Liver (tissue), 9 donors: ENCODE results near the gene SAFB. TPM values are rescaled to one million over a fixed set of nuclear protein-coding genes. Genes with fewer than 3 reads are reported as not detected.
"Not testable (repeated sequence)": the region's sequence is repeated elsewhere in the genome, so short reads cannot be mapped to it uniquely, and the experiment has no call there.

ENCODE experiments used
- DNase-seq: peaks from one replicate; pipeline ENCODE4 v3.0.0-alpha.2; 2017; ENCODE audit warnings: low spot score
- H3K27ac ChIP-seq, 2 donors: one replicate each; pipeline ENCODE4 v1.7.0; 2013; ENCODE audit warnings: inconsistent platforms in 2 of 2, low read length in 2 of 2, control low read depth in 1 of 2, low read depth in 1 of 2, mild to moderate bottlenecking in 1 of 2
- H3K27me3 ChIP-seq, 4 donors: one replicate each; pipeline versions ENCODE4 v1.6.1 to v1.7.0; 2013; ENCODE audit warnings: low read length in 3 of 4, inconsistent platforms in 1 of 4, mild to moderate bottlenecking in 1 of 4, moderate library complexity in 1 of 4; ENCODE audit not compliant: control insufficient read depth in 4 of 4, insufficient read depth in 4 of 4
- H3K36me3 ChIP-seq, 4 donors: one replicate each; pipeline versions ENCODE4 v1.6.1 to v1.7.0; 2013; ENCODE audit warnings: low read length in 3 of 4, mild to moderate bottlenecking in 3 of 4, low read depth in 1 of 4, moderate library complexity in 1 of 4; ENCODE audit not compliant: control insufficient read depth in 4 of 4, insufficient read depth in 3 of 4
- H3K4me1 ChIP-seq, 4 donors: one replicate each; pipeline versions ENCODE4 v1.6.1 to v1.7.0; 2013; ENCODE audit warnings: low read length in 3 of 4, mild to moderate bottlenecking in 3 of 4, moderate library complexity in 1 of 4; ENCODE audit not compliant: control insufficient read depth in 4 of 4, insufficient read depth in 4 of 4
- H3K4me3 ChIP-seq, 3 donors: one replicate each; pipeline versions ENCODE4 v1.6.1 to v1.7.0; 2013; ENCODE audit warnings: low read length in 3 of 3, control low read depth in 1 of 3, low read depth in 1 of 3, mild to moderate bottlenecking in 1 of 3
- H3K9ac ChIP-seq, 2 donors: one replicate each; pipeline ENCODE4 v1.7.0; 2013; ENCODE audit warnings: low read length in 2 of 2, mild to moderate bottlenecking in 2 of 2, moderate library complexity in 2 of 2, control low read depth in 1 of 2, low read depth in 1 of 2
- H3K9me3 ChIP-seq, 4 donors: one replicate each; pipeline versions ENCODE4 v1.6.1 to v1.7.0; 2013; ENCODE audit warnings: low read length in 3 of 4; ENCODE audit not compliant: control insufficient read depth in 4 of 4
- EGR1 ChIP-seq, 2 donors: IDR thresholded peaks; 2 replicates each; pipeline ENCODE4 v1.6.1; 2016 to 2018; ENCODE audit warnings: antibody characterized with exemption in 2 of 2, low read depth in 2 of 2
- FOXA1 ChIP-seq: IDR thresholded peaks from 2 replicates; pipeline ENCODE4 v1.6.1; 2016; ENCODE audit warnings: antibody characterized with exemption
- FOXA2 ChIP-seq: IDR thresholded peaks from 2 replicates; pipeline ENCODE4 v1.6.1; 2016; ENCODE audit warnings: antibody characterized with exemption
- GABPA ChIP-seq, 2 donors: IDR thresholded peaks in 1 of 2; conservative IDR thresholded peaks in 1 of 2; 2 replicates each; pipeline ENCODE4 v1.6.1; 2016; ENCODE audit warnings: antibody characterized with exemption in 2 of 2, mild to moderate bottlenecking in 1 of 2, moderate library complexity in 1 of 2
- HNF4A ChIP-seq, 2 donors: conservative IDR thresholded peaks; 2 replicates each; pipeline ENCODE4 v1.6.1; 2016; ENCODE audit warnings: antibody characterized with exemption in 2 of 2, mild to moderate bottlenecking in 2 of 2
- HNF4G ChIP-seq: IDR thresholded peaks from 2 replicates; pipeline ENCODE4 v1.6.1; 2016; ENCODE audit warnings: antibody characterized with exemption
- JUND ChIP-seq, 2 donors: IDR thresholded peaks; 2 replicates each; pipeline ENCODE4 v1.6.1; 2016; ENCODE audit warnings: antibody characterized with exemption in 2 of 2
- NR2F2 ChIP-seq: IDR thresholded peaks from 2 replicates; pipeline ENCODE4 v1.6.1; 2016; ENCODE audit warnings: antibody characterized with exemption
- RAD21 ChIP-seq, 2 donors: IDR thresholded peaks; 2 replicates each; pipeline ENCODE4 v1.6.1; 2016; ENCODE audit warnings: antibody characterized with exemption in 2 of 2, mild to moderate bottlenecking in 2 of 2
- RXRA ChIP-seq, 2 donors: IDR thresholded peaks; 2 replicates each; pipeline ENCODE4 v1.6.1; 2017 to 2018; ENCODE audit warnings: antibody characterized with exemption in 2 of 2, mild to moderate bottlenecking in 1 of 2
- SP1 ChIP-seq: IDR thresholded peaks from 2 replicates; pipeline ENCODE4 v1.6.1; 2018; ENCODE audit warnings: antibody characterized with exemption, mild to moderate bottlenecking
- YY1 ChIP-seq: IDR thresholded peaks from 2 replicates; pipeline ENCODE4 v1.6.1; 2016; ENCODE audit warnings: antibody characterized with exemption, mild to moderate bottlenecking
- WGBS: extraction: QIAGEN DNeasy Blood & Tissue Kit; methylation state at CpG from one replicate; pipeline ENCODE4 v1.1.7; 2013; 5-methylcytosine and 5-hydroxymethylcytosine counted together
- polyA plus RNA-seq, 2 donors: library from polyadenylated mRNA; stranded (reverse) in 1 of 2; unstranded in 1 of 2; fragments of 200-250 nt in 1 of 2; fragments of >200 nt in 1 of 2; fragmentation: Nextera tagmentation in 1 of 2; extraction: Ambion mirVana in 1 of 2; gene quantifications; one replicate each; pipeline versions ENCODE4 v1.2.1 to v1.2.3, GENCODE V29; 2013 to 2015
- total RNA-seq, 2 donors: library from RNA; depleted of rRNA; stranded (reverse); fragments of >200 nt; gene quantifications; one replicate each; pipeline ENCODE4 v1.2.3, GENCODE V29; 2014
- TF ChIP-seq, protein P1 (sequence below): IDR thresholded peaks from 2 replicates; pipeline ENCODE4 v1.6.1; 2016; ENCODE audit warnings: antibody characterized with exemption
- TF ChIP-seq, protein P2 (sequence below): IDR thresholded peaks from 2 replicates; pipeline ENCODE4 v1.6.1; 2016; ENCODE audit warnings: antibody characterized with exemption, mild to moderate bottlenecking
- TF ChIP-seq, protein P3 (sequence below): IDR thresholded peaks from 2 replicates; pipeline ENCODE4 v1.6.1; 2016; ENCODE audit warnings: antibody characterized with exemption
- donor health status: healthy.
- donor health status: healthy.
- donor health status: healthy.
- donor health status: healthy.
- donor health status: healthy.

The SAFB gene
- total and polyA plus RNA-seq, 4 donors = 16.5 to 65.0 (median 38.5) TPM

DNA sequence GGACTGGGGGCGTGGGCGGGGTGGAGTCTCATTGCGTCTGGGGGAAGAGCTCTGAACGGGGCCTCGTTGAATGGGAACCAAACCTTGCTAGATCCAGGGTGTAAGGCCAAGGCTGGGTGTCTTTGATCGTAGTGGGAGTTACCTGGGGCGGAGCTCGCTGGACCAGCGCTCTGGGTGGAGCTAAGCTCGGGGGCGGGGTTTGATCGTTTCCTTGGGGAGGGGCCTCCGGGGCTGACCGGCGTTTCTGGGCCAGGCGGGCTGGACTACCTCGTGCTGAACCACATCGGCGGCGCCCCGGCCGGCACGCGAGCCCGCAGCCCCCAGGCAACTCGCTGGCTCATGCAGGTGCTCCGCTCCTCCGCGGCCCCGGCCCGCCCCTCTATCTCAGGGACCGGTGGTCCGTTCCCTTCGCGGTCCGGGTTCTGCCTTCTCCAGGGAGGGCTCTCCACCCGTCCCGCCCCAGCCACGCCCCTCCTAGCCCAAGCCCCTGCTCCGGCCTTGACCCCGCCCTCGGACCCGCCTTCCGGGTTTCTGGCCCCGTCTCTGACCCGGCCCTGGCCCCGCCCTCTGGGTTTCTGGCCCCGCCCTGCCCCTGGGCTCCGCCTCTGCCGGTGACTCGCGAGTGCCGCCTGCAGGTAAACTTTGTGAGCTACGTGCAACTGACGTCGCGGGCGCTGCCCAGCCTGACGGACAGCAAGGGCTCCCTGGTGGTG, 63.9 kb downstream of the SAFB start (continued):
- peak; percentile 46 to 62 for TF ChIP-seq RXRA (IDR thresholded peaks at IDR 0.05)
- TF ChIP-seq HNF4G = no peak
- peak; percentile 43 to 69 for TF ChIP-seq RAD21 (IDR thresholded peaks at IDR 0.05)
- TF ChIP-seq, protein P1, sequence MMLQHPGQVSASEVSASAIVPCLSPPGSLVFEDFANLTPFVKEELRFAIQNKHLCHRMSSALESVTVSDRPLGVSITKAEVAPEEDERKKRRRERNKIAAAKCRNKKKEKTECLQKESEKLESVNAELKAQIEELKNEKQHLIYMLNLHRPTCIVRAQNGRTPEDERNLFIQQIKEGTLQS = no peak
- TF ChIP-seq SP1 = peak; percentile 79
- TF ChIP-seq HNF4A (conservative IDR thresholded peaks at IDR 0.05) = peak; percentile 33 to 59
- peak; percentile 66 for TF ChIP-seq NR2F2
- no peak for TF ChIP-seq JUND (IDR thresholded peaks at IDR 0.05)

DNA sequence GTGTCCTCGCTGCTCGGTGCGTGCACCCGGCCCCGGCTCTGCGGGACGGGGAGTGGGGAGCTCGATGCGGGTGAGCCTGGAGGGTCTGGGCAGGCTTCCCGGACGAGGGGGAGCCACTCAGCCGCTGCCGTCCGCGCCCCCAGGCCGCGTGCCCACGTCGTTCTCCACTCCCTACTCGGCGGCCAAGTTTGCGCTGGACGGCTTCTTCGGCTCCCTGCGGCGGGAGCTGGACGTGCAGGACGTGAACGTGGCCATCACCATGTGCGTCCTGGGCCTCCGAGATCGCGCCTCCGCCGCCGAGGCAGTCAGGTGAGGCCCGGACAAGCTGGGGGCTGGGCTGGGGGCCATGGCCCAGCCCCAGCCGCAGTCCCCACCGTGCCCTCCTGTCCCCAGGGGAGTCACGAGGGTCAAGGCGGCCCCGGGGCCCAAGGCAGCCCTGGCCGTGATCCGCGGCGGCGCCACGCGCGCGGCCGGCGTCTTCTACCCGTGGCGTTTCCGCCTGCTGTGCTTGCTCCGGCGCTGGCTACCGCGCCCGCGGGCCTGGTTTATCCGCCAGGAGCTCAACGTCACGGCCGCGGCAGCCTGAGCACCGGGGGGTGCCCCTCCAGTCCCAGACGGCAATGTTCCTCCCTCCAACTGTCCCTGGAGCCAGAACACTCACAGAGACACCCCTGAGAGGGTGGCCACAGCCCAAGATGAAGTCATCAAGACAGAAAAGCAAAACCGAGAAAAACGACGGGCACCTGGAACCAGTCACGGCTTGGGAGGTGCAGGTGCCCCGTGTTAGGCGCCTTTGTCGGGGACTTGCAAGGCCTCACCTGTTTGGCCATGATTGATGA, 64.7 kb downstream of the SAFB start:
- Histone ChIP-seq H3K27ac (peak overlapping the region in 1 of 2 donors; percentile 72), H3K4me1 (peaks cover 6 to 27% (median 14%) of the 10 kb centered on the region in 4 donors), H3K4me3 (no peak overlapping the region), H3K9ac (no peak overlapping the region), H3K36me3 (peaks cover 4 to 9% (median 7%) of the 10 kb centered on the region in 4 donors), H3K27me3 (no peaks in the 10 kb centered on the region), H3K9me3 (no peaks in the 10 kb centered on the region)
- TF ChIP-seq FOXA2 = no peak
- TF ChIP-seq JUND (IDR thresholded peaks at IDR 0.05) = no peak
- no peak for TF ChIP-seq RXRA (IDR thresholded peaks at IDR 0.05)
- 57% methylated on average over 76 of the region's 76 CpGs for WGBS
- no peak for DNase-seq

DNA sequence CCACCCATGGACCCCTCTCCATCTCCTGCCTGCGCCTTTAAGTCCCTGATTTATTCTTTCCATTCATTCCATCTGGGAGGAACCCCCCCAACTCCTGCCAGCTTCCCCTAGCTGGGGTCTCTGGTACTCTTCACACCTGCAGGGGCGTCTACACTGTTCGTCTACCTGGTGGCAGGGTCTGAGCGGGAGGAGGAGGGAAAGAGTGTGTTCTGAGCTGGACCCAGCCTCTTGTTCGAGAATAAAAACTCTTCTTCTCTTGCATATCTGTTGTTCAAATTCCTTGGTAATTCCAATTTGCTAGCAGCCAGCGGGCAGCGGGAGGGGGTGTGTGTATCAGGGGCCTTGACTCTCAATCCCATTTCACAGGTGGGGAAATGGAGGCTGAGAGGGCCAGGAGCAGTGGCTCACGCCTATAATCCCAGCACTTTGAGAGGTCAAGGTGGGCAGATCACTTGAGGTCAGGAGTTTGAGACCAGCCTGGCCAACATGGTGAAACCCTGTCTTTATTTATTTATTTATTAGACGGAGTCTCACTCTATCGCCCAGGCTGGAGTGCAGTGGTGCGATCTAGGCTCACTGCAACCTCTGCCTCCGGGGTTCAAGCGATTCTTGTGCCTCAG, 65.5 kb downstream of the SAFB start:
- DNase-seq, H3K9ac ChIP-seq, H3K4me3 ChIP-seq, H3K27ac ChIP-seq, H3K9me3 ChIP-seq, H3K27me3 ChIP-seq: not testable (repeated sequence)
- WGBS = 93% methylated on average over 13 of the region's 13 CpGs
- peaks cover 6 to 17% (median 10%) of the 10 kb centered on the region in 4 donors for H3K36me3 ChIP-seq
- peaks cover 6 to 27% (median 14%) of the 10 kb centered on the region in 4 donors for H3K4me1 ChIP-seq

DNA sequence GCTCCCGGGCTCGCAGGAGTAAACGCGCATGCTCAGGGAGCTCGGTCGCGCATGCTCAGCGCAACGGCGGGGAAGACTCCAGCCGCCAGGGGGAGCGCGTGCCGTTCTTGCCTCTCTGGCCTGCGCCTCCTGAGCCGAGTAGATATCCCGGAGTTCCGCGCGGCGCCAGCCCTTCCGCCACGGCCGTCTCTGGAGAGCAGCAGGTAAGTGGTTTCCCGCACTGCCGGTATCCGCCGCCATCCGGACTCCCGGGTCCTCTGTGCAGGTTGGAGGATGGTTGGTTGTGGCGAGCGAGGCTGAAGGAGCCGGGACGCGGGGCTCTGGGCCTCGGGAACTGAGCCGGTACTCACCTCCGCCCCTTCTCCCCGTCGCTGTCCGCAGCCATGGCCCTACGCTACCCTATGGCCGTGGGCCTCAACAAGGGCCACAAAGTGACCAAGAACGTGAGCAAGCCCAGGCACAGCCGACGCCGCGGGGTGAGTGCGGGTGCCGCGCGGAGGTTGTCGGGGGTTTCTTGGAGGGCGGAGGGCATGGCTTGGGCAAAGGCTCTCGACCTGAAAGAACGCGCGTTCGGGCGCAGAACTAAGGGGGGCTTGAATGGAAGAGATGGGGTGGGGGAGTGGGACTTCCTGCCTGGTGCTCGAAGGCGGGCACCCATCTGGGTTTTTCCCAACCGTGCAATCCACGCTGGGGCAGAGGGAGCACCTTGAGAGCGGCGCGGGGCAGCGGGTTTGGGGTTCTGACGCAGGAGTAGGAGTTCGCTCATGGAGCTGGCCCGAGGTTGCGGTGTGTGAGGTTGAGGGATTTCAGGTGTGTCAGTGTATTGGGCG, 67.5 kb downstream of the SAFB start, which contains the start of gene RPL36:
Gene RPL36, plus strand, starts transcription at position 171 of the 830 bp plus-strand sequence. Its CDS starts 213 bp downstream, at position 384.
- peak within 1 kb of the TSS; percentile 29 to 85 for H3K9ac ChIP-seq
- H3K27ac ChIP-seq = peak within 1 kb of the TSS; percentile 75 to 82
- under 1% methylated on average over 73 of the region's 73 CpGs for WGBS
- peak within 1 kb of the TSS; percentile 66 to 88 (median 82) for H3K4me3 ChIP-seq
- H3K9me3 ChIP-seq = no peaks in the 10 kb centered on the region
- peaks cover 6 to 27% (median 14%) of the 10 kb centered on the region in 4 donors for H3K4me1 ChIP-seq
- peaks cover 11 to 37% (median 16%) of the 10 kb centered on the region in 4 donors for H3K36me3 ChIP-seq
- H3K27me3 ChIP-seq = no peaks in the 10 kb centered on the region
- DNase-seq = peak; percentile 100
- peak; percentile 63 for TF ChIP-seq FOXA1
- TF ChIP-seq, protein P2, sequence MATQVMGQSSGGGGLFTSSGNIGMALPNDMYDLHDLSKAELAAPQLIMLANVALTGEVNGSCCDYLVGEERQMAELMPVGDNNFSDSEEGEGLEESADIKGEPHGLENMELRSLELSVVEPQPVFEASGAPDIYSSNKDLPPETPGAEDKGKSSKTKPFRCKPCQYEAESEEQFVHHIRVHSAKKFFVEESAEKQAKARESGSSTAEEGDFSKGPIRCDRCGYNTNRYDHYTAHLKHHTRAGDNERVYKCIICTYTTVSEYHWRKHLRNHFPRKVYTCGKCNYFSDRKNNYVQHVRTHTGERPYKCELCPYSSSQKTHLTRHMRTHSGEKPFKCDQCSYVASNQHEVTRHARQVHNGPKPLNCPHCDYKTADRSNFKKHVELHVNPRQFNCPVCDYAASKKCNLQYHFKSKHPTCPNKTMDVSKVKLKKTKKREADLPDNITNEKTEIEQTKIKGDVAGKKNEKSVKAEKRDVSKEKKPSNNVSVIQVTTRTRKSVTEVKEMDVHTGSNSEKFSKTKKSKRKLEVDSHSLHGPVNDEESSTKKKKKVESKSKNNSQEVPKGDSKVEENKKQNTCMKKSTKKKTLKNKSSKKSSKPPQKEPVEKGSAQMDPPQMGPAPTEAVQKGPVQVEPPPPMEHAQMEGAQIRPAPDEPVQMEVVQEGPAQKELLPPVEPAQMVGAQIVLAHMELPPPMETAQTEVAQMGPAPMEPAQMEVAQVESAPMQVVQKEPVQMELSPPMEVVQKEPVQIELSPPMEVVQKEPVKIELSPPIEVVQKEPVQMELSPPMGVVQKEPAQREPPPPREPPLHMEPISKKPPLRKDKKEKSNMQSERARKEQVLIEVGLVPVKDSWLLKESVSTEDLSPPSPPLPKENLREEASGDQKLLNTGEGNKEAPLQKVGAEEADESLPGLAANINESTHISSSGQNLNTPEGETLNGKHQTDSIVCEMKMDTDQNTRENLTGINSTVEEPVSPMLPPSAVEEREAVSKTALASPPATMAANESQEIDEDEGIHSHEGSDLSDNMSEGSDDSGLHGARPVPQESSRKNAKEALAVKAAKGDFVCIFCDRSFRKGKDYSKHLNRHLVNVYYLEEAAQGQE = peak; percentile 96
- TF ChIP-seq GABPA (IDR thresholded peaks at IDR 0.05 in 1 of 2, conservative IDR thresholded peaks at IDR 0.05 in 1 of 2) = peak in 1 of 2 donors; percentile 86
- TF ChIP-seq, protein P1 = no peak
- TF ChIP-seq EGR1 (IDR thresholded peaks at IDR 0.05; ENCODE audit: low read depth in 2 of 2) = no peak
- TF ChIP-seq SP1 = peak; percentile 59
- peak; percentile 91 for TF ChIP-seq YY1
- TF ChIP-seq, protein P3, sequence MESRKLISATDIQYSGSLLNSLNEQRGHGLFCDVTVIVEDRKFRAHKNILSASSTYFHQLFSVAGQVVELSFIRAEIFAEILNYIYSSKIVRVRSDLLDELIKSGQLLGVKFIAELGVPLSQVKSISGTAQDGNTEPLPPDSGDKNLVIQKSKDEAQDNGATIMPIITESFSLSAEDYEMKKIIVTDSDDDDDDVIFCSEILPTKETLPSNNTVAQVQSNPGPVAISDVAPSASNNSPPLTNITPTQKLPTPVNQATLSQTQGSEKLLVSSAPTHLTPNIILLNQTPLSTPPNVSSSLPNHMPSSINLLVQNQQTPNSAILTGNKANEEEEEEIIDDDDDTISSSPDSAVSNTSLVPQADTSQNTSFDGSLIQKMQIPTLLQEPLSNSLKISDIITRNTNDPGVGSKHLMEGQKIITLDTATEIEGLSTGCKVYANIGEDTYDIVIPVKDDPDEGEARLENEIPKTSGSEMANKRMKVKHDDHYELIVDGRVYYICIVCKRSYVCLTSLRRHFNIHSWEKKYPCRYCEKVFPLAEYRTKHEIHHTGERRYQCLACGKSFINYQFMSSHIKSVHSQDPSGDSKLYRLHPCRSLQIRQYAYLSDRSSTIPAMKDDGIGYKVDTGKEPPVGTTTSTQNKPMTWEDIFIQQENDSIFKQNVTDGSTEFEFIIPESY = no peak
- TF ChIP-seq RAD21 (IDR thresholded peaks at IDR 0.05) = peak in 1 of 2 donors; percentile 75
- no peak for TF ChIP-seq HNF4A (conservative IDR thresholded peaks at IDR 0.05)
- peak; percentile 34 to 36 for TF ChIP-seq RXRA (IDR thresholded peaks at IDR 0.05)
